ENCODE measurements around the gene CHST11.

DNA sequence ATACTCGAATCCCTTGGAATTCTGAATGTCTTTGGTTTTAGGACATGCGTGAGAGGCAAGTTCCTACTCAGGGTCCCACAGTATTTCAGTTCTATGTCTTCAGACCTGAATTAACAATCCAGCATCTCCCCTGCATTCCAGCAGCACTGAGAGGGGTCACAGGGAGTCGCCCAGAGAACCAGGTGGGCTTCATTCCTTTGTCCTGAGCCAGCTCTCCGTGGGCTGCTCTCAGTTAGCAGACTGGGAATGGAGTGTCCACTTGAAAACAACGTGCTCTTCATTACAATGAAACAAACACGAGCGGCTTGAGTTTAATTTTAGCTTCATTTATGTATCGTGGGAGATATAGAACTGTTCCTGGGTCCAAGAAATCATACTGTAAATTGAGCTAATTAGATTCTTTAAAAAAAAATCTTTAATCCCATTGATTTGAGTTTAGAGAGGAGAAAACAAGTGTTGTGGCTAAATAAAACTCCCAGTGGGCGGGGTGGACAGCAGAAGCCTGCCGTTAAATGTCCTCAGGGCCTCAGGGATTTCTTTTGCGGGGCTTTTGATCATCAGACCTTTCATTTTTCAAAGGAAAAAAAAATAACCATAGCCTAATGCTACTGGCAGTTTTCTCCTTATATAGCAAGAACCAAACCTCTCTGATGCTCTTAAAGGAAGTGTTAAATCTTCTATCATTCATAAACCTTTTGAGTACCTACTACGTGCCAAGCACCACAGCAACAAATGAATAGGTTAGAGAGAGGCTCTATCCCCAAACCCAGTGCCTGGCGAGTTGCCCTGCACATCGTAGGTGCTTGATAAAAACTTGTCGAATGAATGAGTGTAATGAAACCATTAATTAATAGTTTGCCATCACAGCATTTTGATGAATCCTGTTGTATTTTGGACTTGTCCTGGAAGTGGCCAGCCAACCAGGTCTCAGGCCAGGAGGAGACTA lies 140.4 kb downstream of the CHST11 start:
- TF ChIP-seq POLR2A (IDR thresholded peaks at IDR 0.05; ENCODE audit: low read depth, low read length) (no peak), TAF1 (IDR thresholded peaks at IDR 0.05; ENCODE audit: low read depth, low read length) (no peak), SPI1 (IDR thresholded peaks at IDR 0.05; ENCODE audit: low read depth, low read length) (no peak), POLR2AphosphoS5 (IDR thresholded peaks at IDR 0.05; ENCODE audit: low read depth, low read length) (no peak), POU2F2 (IDR thresholded peaks at IDR 0.05; ENCODE audit: low read depth, low read length) (no peak), PAX5 (IDR thresholded peaks at IDR 0.05; ENCODE audit: insufficient read depth, low read length, severe bottlenecking) (no peak)
